HG03354 (cell line): ENCODE results near the gene GRIN1.
A peak's percentile ranks its signal among the peaks of the same experiment; 100 is the strongest.
"Not testable (repeated sequence)": the region's sequence is repeated elsewhere in the genome, so short reads cannot be mapped to it uniquely, and the experiment has no call there.

Experiments
- ATAC-seq: cut with Tn5 transposase; IDR thresholded peaks from one replicate; pipeline ENCODE4 v1.9.1; 2021; ENCODE audit warnings: mild to moderate bottlenecking; ENCODE audit not compliant: unreplicated experiment, poor library complexity, severe bottlenecking

Gene GRIN1

DNA sequence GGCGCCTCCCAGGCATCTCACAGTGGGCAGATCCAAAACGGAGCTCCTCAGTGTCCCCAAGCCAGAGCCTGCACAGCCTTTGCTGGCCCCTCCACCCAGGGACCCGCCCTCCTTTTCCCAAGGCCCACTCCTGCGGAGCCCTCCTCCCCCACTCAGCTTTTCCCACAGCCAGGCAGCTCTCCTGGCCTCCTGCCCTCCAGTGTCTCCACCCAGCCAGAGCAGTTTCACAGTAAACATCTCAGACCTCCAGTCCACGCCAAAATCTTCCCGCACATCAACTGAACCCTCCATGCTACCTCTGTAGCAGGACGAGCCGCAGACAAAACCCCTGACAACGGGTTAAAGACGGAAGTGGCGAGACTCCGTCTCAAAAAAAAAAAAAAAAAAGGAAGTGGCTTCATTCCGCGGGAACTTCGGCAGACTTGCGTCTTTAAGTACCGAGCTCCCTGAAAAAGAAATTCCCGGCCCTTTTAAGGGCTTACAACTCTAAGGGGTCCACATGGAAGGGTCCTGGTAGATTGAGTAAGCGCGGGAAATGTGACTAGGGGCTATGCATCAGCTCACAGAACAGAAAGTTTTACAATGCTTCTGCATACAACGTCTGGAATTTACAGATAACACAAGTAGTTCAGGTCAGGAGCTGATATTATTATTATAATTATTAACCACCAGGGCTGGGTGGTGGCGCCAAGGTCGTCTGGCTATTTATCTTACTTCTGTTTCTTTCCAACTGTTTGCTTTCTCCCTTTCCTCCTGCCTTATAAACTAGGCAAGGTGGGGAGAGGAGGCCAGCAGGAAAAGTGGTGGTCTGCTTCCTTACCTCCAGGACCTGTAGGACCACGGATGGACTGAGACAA lies 11.4 kb upstream of the GRIN1 start:
- ATAC-seq: no peak

DNA sequence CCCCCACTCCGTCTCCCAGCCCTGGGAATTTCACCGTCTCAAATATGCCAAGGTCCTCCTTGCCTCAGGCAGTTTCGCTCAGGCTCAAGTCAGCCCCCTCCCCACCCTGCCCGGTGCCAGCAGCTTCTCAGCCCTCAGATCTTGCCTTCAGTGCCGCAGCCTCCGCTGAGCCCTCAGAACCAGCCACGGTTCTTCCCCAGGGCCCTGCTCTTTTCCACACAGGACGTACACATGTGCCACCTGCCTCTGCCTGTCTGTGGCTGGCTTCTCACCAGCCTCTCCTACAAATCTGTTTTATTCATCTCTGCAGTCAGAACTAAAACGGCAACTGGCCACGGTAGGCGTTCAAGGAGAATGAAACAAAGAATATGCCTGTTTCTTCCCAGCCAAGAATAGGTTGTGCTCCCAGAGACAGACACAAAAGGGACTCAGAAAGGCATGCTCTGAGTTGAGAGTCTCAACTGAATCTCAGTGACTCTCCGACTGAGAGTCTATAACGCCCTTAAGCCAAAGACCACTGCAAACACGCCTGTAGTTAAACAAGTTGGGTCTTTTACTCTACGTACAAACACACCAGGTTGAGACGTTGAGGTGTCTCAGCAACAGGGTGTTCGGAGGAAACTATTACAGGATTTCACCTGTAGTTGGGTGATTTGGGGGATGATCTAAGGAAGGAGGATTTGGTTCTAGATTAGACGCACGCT lies 10.6 kb upstream of the GRIN1 start:
- ATAC-seq: no peak

DNA sequence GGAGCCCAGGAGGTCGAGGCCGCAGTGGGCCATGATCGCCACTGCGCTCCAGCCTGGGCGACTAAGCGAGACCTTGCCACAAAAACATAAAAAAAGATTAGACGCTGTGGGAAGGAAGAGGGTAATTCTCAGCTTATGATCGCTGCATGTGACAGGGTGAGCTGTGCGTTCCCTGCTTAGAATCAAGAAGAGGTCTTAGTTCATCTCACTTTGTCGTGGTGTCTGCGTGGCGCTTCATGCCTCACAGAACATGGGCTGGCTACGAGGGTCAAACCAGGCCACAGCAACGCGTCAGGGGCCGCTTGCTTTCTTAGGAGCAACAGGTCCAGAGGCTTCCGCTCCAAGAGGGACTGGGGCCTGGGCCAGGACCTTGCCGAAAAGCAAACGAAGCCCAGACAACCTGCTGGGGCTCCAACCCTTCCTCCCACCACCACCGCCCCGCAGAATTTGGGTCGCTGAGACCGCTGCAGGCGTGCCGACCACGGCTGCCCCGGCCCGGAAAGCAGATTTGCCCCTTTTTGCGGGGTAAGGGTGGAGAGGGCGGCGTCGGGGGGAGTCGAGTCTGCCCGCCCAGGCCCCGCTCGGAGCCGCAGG lies 10.0 kb upstream of the GRIN1 start:
- peak; percentile 3 for ATAC-seq

DNA sequence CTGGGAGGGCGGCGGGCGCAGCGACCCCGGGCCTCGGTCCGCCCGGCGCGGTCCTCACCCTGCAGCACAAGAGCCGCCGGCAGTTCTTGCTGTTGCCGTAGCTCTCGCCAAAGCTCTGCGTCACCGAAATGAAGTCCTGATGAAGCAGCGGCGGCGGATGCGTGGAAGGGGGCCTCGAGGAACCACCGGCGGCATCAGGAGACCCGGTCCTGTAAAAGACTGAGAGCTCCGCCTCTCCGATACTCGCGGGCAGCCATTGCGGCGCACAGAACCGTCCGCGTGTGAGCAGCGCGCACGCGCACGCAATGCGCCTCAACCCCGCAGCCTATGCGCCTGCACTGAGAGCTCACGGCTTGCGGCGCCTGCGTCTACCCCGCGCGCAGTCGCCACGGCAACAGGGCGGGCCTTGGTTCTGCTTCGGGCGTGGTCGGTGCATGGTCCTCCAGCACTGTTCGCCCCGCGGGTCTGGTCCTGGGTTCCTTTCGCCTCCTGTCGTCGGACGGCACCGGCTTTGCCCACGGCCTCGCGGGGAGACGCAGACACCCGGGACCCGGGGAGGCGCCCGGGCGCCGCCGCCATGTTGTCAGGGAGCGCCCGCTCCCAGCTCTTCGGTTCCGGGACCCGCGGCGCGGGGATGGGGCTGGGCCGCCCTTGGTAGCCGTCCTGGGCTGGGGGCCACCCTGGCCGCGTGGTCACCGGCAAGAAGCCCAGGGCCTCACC lies 9.3 kb upstream of the GRIN1 start:
- ATAC-seq: peak; percentile 86

DNA sequence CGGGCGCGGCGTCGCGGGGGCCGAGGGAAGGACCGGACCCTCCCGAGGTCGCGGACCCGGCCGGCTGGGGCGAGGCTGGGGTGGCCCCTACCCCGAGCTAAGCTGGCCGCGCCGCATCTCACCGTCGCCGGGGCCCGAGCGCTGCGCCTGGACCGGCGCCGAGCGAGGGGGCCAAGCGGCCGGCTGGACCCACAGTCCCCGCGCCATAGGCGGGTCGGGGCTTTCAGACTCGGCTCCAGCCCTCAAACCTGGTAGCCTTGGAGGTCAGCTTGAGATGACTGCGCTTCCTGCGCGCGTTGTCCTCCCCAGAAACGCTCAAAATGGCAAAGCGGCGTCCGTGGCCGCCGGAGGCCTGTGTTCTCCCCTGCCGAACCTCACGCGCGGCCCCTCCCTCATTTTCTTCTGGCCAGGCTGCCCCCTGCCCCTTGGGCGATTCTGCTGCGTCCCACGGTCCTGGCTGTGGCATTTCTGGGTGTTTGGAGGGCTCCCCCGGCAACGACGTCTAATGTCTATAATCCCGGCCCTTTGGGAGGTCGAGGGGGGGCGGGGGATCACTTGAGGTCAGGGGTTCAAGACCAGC lies 8.7 kb upstream of the GRIN1 start:
- peak; percentile 12 for ATAC-seq

DNA sequence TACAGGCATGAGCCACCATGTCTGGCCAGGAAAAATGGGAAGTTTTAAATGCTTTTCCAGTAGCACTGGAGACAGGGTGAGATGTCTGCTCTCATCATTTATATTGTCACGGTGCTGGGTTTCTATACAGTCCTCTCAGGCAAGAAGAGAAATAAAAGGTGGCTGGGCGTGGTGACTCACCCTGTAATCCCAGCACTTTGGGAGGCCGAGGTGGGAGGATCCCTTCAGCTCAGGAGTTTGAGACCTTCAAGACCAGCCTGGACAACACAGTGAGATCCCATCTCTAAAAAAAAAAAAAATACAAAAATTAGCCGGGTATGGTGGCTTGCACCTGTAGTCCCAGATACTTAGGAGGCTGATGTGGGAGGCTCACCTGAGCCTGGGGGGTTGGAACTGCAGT lies 4.8 kb upstream of the GRIN1 start:
- no peak for ATAC-seq

DNA sequence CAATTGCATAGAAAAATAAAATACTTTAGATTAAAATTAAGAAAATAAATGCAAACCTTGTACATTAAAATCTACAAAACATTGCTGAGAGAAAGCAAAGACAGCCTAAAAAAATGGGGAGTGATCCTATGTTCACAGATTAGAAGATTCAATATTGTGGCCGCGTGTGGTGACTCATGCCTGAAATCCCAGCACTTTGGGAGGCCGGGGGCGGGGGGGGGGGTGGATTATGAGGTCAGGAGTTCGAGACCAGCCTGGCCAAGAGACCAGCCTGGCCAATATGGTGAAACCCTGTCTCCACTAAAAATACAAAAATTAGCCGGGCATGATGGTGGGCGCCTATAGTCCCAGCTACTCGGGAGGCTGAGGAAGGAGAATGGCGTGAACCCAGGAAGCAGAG lies 3.8 kb upstream of the GRIN1 start:
- ATAC-seq: not testable (repeated sequence)

DNA sequence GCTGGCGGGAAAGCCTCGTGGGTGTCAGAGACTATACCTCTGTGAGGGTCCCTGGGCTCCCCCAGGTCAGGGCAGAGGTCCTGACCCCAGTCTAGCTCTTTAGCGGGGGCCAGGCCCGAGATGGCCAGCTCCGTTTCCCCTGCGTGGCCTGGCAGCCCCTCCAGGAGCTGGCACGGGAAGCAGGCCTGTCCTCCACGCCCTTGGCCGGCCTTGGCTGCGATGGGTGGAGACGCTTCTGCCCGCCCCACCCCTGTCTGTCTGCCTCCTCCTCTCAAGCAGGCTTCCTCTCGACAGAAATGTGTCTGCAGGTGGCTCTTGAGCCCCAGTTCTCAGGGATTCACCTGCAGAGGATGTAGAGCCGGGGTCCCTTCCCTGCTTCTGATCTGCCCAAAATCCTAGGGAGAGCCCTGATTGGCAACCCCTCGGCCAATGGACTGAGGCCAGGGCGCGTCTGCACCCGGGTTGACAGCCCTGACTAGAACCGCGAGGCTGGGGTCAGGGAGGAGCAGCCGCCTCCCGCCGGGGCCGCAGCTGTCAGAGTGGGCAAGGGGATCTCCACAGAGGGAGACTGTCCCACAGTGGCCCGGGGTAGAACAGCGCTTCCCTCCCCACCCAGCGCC lies 2.6 kb upstream of the GRIN1 start:
- no peak for ATAC-seq

DNA sequence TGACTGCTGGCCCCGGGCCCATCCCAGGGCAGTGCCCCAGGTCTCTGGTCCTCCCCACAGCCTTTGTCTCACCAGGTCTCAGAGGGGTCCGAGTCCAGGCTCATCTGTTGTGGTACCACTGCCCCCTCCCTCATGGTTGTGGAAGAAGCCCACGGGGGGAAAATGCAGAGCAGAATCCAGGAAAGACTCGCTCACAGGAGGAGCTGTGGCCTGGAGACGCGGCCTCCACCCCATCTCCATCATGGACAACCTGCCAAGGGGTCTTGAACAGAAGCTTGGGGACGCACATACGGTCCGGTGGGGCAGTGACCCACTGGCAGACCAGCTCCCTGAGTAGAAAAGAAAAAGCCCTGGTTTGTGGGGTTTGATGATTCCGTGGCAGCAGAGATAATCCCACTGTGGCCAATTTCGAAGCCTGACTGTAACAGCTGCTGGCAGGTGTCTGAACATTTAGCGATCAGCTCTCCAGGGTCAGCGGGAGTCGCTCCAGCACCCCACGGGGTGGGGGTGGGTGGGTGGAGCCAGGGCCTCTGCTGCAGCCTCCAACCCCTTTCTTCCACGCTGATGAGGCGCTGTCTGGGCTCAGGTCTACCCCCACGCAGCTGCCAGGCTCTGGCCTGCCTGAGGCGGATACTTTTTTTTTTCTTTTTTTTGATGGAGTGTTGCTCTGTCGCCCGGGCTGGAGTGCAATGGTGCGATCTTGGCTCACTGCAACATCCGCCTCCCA lies 1.9 kb upstream of the GRIN1 start:
- no peak for ATAC-seq

DNA sequence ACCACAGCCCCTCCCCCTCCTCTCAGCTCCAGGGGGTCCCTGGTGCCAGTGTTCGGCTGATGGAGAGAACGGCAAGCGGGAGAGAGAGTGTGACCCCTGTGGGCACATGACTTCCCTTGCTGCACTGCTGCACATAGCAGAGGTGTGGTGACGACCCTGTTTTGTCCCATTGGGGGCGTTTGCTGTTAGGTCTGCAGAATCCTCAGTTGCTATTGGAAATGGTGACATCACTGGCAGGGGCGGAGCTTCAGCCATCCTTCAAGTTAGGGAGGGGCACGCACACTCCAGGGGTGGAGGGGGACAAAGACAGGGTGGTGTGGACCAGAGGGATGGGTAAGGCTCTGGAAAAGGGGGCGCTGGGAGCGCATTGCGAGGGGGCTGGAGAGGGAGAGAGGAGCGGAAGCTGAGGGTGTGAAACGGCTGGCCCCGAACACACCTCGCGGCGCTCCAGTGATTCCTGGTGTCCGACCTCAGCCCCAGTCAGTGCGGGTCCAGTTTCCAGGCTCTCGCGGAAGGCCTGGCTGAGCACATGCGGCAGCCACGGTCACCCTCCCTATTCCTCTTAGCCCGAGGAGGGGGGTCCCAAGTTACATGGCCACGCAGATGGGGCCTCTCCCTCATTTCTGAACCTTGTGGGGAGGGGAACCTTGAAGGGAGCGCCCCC lies 764 bp upstream of the GRIN1 start:
- no peak for ATAC-seq

DNA sequence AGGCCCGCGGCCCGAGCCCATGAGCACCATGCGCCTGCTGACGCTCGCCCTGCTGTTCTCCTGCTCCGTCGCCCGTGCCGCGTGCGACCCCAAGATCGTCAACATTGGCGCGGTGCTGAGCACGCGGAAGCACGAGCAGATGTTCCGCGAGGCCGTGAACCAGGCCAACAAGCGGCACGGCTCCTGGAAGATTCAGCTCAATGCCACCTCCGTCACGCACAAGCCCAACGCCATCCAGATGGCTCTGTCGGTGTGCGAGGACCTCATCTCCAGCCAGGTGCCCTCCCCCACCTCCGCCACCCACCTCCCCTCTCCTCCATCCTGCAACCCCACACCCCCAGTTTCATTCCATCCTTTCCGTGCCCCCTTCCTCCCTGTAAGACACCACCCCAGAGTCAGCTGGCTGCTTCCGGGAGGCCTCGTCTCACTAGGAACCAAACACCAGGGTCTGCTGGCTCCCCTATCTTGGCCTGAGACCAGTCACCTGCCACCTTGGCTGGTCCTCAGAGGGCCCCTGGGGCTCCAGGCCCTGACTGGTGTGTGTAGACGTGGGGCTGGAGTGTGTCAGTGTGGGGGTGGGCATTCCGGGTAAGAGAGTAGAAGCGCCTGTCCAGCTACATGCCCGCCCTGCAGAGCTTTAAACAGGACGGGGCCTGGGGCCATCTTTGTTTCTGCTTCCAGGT lies 655 bp downstream of the GRIN1 start:
- ATAC-seq: no peak

DNA sequence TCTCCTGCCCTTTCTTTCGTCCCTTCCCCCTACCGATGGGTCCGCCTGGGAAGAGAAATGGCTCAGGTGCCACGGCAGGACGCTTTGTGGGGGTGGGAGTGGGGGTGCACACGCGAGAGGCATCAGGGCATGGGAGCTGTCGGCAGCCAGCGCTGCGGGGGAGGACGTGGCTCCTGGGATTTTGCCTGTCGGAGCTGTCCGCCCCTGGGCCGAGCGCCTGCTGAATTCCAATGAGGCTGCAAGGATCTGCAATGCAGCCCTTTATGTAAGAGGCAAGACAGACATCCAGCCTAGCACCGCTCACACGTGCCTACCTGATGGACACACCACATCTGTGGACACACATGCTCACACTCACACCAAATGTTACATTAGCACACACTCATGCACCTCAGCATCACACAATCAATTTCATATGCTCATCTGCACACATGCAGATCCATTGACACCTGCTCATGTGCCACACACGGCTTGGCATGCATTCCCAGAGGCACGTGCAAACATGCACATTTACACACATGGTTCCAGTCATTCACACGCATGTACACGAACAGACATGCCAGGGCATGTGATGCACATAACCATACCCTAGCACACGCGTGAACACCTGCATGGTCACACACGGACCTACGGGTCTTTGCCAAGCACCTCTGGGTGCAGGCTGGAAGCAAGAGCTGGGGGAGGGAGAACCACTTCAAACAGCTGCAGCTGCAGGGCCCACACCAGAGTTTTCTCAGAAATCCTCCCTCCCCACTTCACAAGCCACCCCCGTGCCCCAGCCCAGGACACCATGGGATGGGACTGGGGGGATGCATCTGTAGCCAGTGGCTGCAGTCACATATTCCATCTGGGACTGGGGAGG lies 1.4 kb downstream of the GRIN1 start:
- no peak for ATAC-seq

DNA sequence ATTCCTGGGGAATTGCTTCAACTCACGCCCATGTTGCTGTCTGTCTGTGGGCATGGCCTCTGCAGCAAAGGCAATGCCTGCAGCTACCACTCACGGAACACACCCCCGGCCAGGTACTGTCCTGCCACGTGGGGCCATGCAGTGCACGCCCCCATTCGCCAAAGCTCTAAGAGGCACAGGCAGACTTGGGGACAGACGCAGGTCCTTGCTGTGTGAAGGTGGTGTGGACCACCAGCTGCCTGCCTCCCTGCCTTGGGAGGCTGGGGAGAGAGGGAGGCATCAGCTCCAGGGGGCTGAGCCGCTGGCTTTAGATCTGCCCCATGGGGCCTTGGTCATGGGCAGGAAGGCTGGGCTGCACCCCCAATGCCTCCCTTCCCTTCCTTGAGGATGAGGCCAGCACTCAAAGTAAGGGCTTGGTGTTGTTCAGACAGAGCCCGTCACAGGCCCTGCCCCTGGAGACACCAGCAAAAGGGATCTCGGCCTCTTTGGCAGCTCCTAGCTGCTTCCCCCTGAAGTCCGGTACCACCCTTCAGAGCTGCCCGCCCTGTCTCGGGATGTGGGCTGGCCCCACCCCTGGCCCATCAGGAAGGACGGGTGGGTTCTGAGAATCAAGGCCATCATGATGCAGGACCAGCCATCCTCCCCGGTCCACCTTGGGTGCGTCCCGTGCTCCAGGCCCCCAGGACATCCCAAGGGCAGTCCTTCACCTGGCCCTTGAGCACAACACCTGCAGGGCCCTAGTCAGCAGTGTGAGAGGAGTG lies 2.3 kb downstream of the GRIN1 start:
- no peak for ATAC-seq

DNA sequence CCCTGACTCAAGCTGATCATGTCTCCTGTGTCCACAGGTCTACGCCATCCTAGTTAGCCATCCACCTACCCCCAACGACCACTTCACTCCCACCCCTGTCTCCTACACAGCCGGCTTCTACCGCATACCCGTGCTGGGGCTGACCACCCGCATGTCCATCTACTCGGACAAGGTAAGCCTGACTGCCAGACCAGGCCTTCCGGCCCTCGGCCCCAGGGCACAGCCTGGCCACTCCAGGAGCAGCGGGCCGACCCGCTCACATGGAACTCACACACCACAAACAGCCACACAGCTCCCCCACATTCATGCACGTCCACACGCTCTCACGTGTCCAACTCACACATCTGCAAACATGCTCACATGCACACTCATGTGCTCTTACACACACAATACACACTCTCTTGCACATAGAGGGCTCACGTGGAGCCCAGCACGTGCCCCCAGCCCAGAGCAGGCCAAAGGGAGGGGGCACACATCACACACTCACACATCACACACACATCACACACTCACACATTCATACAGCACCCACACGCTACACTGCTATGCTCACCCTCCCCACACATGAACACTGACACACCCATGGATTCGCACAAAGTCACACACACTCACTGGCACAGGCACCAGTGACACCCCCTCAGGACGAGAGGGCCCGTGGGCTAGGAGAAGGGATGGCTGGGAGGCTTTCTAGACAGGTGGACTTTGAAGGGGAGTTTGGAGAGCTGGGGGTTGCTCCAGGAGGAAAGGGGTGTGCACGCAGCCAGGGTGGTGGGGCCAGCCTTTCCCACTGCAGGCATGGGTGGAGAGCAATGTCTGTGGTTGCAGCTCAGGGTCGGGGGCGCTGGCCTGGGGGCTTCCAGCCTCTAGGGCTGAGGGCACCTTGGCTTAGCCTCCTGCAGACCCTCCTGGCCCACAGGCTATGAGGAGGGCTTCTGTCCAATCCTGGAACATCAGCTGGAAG lies 3.3 kb downstream of the GRIN1 start:
- ATAC-seq: no peak

DNA sequence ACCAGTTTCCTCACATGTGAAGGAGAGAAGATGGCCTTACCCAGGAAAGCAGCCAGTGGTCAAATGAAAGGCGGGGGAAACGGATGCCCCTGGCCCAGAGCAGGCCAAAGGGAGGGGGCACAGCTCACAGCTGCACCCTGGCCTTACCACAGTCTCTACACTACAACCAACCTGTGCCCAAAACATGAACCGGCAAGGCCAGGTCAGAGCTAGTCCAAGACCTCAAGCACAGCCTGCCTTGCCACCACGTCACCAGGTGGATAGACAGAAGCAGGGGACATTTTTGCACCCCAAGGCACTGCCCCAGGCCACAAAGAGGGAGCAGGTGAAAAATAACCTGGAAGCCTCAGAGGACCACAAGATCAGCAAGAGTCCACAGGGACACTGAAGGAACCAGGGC lies 4.5 kb downstream of the GRIN1 start:
- ATAC-seq: no peak
